Liver (tissue), 3 donors: ENCODE measurements around the gene TLE3.

ENCODE experiments used
- EGR1 ChIP-seq, 2 donors: IDR thresholded peaks; 2 replicates each; pipeline ENCODE4 v1.6.1; 2016 to 2018; ENCODE audit warnings: antibody characterized with exemption in 2 of 2, low read depth in 2 of 2
- FOXA1 ChIP-seq: IDR thresholded peaks from 2 replicates; pipeline ENCODE4 v1.6.1; 2016; ENCODE audit warnings: antibody characterized with exemption
- GABPA ChIP-seq, 2 donors: IDR thresholded peaks in 1 of 2; conservative IDR thresholded peaks in 1 of 2; 2 replicates each; pipeline ENCODE4 v1.6.1; 2016; ENCODE audit warnings: antibody characterized with exemption in 2 of 2, mild to moderate bottlenecking in 1 of 2, moderate library complexity in 1 of 2
- JUND ChIP-seq, 2 donors: IDR thresholded peaks; 2 replicates each; pipeline ENCODE4 v1.6.1; 2016; ENCODE audit warnings: antibody characterized with exemption in 2 of 2
- RAD21 ChIP-seq, 2 donors: IDR thresholded peaks; 2 replicates each; pipeline ENCODE4 v1.6.1; 2016; ENCODE audit warnings: antibody characterized with exemption in 2 of 2, mild to moderate bottlenecking in 2 of 2
- SP1 ChIP-seq: IDR thresholded peaks from 2 replicates; pipeline ENCODE4 v1.6.1; 2018; ENCODE audit warnings: antibody characterized with exemption, mild to moderate bottlenecking
- TAF1 ChIP-seq: conservative IDR thresholded peaks from 2 replicates; pipeline ENCODE4 v1.6.1; 2016; ENCODE audit warnings: antibody characterized with exemption, mild to moderate bottlenecking
- TF ChIP-seq, protein P1 (sequence below): fragments of 150-350 bp; IDR thresholded peaks from 2 replicates; pipeline ENCODE4 v1.5.1; 2017; ENCODE audit warnings: improper control_type of control experiment, low read depth, low read length; ENCODE audit not compliant: missing input control
- donor health status: healthy.
- donor health status: healthy.

DNA sequence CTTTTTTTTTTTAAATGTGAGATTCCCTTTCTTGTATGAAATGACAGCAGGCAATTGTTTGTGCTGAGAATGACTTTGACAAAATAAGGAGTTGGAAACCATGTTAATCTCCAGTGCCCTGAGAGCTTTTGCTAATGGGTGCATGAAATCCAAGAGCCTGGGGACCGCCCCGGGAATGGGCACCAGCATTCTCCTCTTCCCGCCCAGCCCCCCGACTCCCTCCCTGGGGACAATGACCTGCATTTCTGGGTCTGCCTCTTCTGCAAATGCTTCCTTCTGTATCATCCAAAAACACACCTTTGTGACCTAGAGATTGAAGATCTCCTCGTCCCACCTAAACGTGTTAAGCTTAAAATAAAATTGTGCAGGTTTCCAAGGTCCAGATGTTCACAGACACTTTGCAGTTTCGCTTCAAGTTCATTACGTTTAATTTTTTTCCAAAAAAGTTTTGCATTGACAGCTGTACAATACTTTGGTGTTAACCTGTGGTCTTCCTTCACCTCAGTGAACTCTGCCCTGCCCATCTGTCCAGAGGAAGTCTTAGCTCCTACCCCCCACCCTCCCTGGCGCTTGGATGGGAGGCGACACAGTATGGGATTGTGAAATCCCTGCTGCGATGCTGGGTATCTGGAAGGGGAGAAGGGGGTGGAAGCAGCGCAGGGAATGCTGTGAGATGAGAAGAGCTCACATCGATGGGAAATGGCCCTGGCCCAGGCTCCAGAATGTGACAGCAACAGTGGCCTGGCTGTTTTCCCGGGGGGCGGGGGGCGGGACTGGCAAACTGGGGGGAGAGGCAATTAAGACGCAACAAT is 50.1 kb downstream of the TLE3 start:
- TF ChIP-seq JUND (IDR thresholded peaks at IDR 0.05), result no peak
- TF ChIP-seq, protein P1, sequence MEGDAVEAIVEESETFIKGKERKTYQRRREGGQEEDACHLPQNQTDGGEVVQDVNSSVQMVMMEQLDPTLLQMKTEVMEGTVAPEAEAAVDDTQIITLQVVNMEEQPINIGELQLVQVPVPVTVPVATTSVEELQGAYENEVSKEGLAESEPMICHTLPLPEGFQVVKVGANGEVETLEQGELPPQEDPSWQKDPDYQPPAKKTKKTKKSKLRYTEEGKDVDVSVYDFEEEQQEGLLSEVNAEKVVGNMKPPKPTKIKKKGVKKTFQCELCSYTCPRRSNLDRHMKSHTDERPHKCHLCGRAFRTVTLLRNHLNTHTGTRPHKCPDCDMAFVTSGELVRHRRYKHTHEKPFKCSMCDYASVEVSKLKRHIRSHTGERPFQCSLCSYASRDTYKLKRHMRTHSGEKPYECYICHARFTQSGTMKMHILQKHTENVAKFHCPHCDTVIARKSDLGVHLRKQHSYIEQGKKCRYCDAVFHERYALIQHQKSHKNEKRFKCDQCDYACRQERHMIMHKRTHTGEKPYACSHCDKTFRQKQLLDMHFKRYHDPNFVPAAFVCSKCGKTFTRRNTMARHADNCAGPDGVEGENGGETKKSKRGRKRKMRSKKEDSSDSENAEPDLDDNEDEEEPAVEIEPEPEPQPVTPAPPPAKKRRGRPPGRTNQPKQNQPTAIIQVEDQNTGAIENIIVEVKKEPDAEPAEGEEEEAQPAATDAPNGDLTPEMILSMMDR, result no peak
- no peak for TF ChIP-seq EGR1 (IDR thresholded peaks at IDR 0.05; ENCODE audit: low read depth in 2 of 2)
- no peak for TF ChIP-seq RAD21 (IDR thresholded peaks at IDR 0.05)
- TF ChIP-seq TAF1, result no peak
- no peak for TF ChIP-seq GABPA (IDR thresholded peaks at IDR 0.05 in 1 of 2, conservative IDR thresholded peaks at IDR 0.05 in 1 of 2)
- TF ChIP-seq FOXA1, result no peak
- no peak for TF ChIP-seq SP1
